A673 (cell line): ENCODE measurements around the gene MARK2. TPM values are rescaled to one million over a fixed set of nuclear protein-coding genes. Genes with fewer than 3 reads are reported as not detected.

Experiments used
- BruUV-seq: library from RNA; stranded (reverse); fragments of 400-500 nt; replicated peaks from 2 replicates; lab custom pipeline; 2021; lab: Mats Ljungman, UMichigan
- CTCF ChIA-PET: fragments of 300-600 bp; sonication (Branson Sonifier 250); formaldehyde crosslinking; loops from one replicate; lab custom pipeline; 2022; ENCODE audit warnings: antibody characterized with exemption; lab: Charles Lee
- POLR2A ChIA-PET: fragments of 300-600 bp; sonication (Branson Sonifier 250); formaldehyde crosslinking; loops from one replicate; lab custom pipeline; 2022; ENCODE audit warnings: antibody characterized with exemption; ENCODE audit not compliant: low non-redundant PET; lab: Charles Lee
- DNase-seq: peaks from one replicate; pipeline ENCODE4 v3.0.0-alpha.2; 2015; ENCODE audit warnings: low spot score
- H3K27ac ChIP-seq: fragments of 200-600 bp; sonication (generic); 2 replicates; pipeline ENCODE4 v1.5.1; 2016; ENCODE audit warnings: mixed run types, low read depth, mild to moderate bottlenecking, mixed read lengths, antibody characterized with exemption, low read length; ENCODE audit not compliant: poor library complexity, severe bottlenecking
- H3K27me3 ChIP-seq: fragments of 200-600 bp; sonication (generic); replicated peaks from 2 replicates; pipeline ENCODE4 v1.6.1; 2017; ENCODE audit warnings: mixed run types, low read depth, mild to moderate bottlenecking, mixed read lengths, antibody characterized with exemption, low read length; ENCODE audit not compliant: insufficient read depth, poor library complexity
- H3K36me3 ChIP-seq: fragments of 200-600 bp; sonication (generic); 2 replicates; pipeline ENCODE4 v1.6.1; 2016; ENCODE audit warnings: mixed run types, mild to moderate bottlenecking, mixed read lengths, antibody characterized with exemption, low read length; ENCODE audit not compliant: insufficient read depth, poor library complexity, severe bottlenecking
- H3K4me1 ChIP-seq: fragments of 200-600 bp; sonication (generic); 2 replicates; pipeline ENCODE4 v1.6.1; 2017; ENCODE audit warnings: mixed run types, mild to moderate bottlenecking, mixed read lengths, antibody characterized with exemption, low read length; ENCODE audit not compliant: insufficient read depth, poor library complexity, severe bottlenecking
- H3K4me3 ChIP-seq: fragments of 200-600 bp; sonication (generic); 2 replicates; pipeline ENCODE4 v1.5.1; 2016; ENCODE audit warnings: low read depth, mixed run types, mild to moderate bottlenecking, mixed read lengths, low read length; ENCODE audit not compliant: poor library complexity, severe bottlenecking
- H3K9me3 ChIP-seq: fragments of 200-600 bp; sonication (generic); 2 replicates; pipeline ENCODE4 v1.6.1; 2016; ENCODE audit warnings: mixed run types, low read depth, mild to moderate bottlenecking, mixed read lengths, antibody characterized with exemption, low read length; ENCODE audit not compliant: poor library complexity, severe bottlenecking
- EZH2 ChIP-seq: fragments of 200-600 bp; sonication (generic); IDR thresholded peaks from 2 replicates; pipeline ENCODE4 v1.6.1; 2017; ENCODE audit warnings: borderline replicate concordance, low read depth, mild to moderate bottlenecking, mixed read lengths, antibody characterized with exemption, low read length; ENCODE audit not compliant: poor library complexity, severe bottlenecking
- intact Hi-C: fragments of 100-400 bp; cut with micrococcal nuclease; formaldehyde crosslinking; loops from one replicate; pipeline ENCODE4 v1.10.0; 2022; ENCODE audit not compliant: unreplicated experiment
- total RNA-seq: library from RNA; stranded (reverse); gene quantifications from 2 replicates; pipeline ENCODE4 v1.2.3, GENCODE V29; 2021
- TF ChIP-seq, protein P1 (sequence below): fragments of 300-800, 200-600 bp; sonication (generic); conservative IDR thresholded peaks from 2 replicates; pipeline ENCODE4 v1.5.1; 2017; ENCODE audit warnings: low read depth, mild to moderate bottlenecking, antibody characterized with exemption, low read length, moderate library complexity, mixed read lengths

The MARK2 gene
- total RNA-seq, 1 experiment from 2014 or later = 61.7 TPM

GRCh38 chr11:63874511-63874910 lies 35.6 kb downstream of the MARK2 start:
- ChIA-PET POLR2A (no interaction called here), CTCF (no interaction called here)
- intact Hi-C loops = no loop called here
- Histone ChIP-seq H3K4me1 (peaks cover 21% of the 10 kb centered on the region), H3K4me3 (no peak overlapping the region), H3K27ac (no peak overlapping the region), H3K9me3 (no peaks in the 10 kb centered on the region), H3K36me3 (no peaks in the 10 kb centered on the region), H3K27me3 (no peaks in the 10 kb centered on the region)
- no peak for DNase-seq
- BruUV-seq = no TSS peak
- TF ChIP-seq EZH2 = no peak
- TF ChIP-seq, protein P1, sequence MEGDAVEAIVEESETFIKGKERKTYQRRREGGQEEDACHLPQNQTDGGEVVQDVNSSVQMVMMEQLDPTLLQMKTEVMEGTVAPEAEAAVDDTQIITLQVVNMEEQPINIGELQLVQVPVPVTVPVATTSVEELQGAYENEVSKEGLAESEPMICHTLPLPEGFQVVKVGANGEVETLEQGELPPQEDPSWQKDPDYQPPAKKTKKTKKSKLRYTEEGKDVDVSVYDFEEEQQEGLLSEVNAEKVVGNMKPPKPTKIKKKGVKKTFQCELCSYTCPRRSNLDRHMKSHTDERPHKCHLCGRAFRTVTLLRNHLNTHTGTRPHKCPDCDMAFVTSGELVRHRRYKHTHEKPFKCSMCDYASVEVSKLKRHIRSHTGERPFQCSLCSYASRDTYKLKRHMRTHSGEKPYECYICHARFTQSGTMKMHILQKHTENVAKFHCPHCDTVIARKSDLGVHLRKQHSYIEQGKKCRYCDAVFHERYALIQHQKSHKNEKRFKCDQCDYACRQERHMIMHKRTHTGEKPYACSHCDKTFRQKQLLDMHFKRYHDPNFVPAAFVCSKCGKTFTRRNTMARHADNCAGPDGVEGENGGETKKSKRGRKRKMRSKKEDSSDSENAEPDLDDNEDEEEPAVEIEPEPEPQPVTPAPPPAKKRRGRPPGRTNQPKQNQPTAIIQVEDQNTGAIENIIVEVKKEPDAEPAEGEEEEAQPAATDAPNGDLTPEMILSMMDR = no peak

GRCh38 chr11:63875506-63876065 lies 36.7 kb downstream of the MARK2 start:
- no peak for DNase-seq
- BruUV-seq = no TSS peak
- H3K27ac ChIP-seq = no peak overlapping the region
- POLR2A ChIA-PET = interaction anchor here (0.6 kb wide), 1 partner anchor 37 kb away, joined by 4 read pairs; the partner anchor contains the start of gene MARK2
- H3K27me3 ChIP-seq = no peaks in the 10 kb centered on the region
- intact Hi-C loops = no loop called here
- H3K4me3 ChIP-seq = no peak overlapping the region
- H3K9me3 ChIP-seq = no peaks in the 10 kb centered on the region
- no peaks in the 10 kb centered on the region for H3K36me3 ChIP-seq
- CTCF ChIA-PET = no interaction called here
- peaks cover 20% of the 10 kb centered on the region for H3K4me1 ChIP-seq
- TF ChIP-seq, protein P1 = no peak
- no peak for TF ChIP-seq EZH2

GRCh38 chr11:63876616-63877015 lies 37.7 kb downstream of the MARK2 start:
- ChIA-PET CTCF (no interaction called here), POLR2A (interaction anchor here (0.6 kb wide), 1 partner anchor 29 kb away, joined by 15 read pairs; no protein-coding TSS in a partner anchor)
- BruUV-seq = no TSS peak
- intact Hi-C loops = no loop called here
- Histone ChIP-seq H3K4me3 (no peak overlapping the region), H3K27me3 (no peaks in the 10 kb centered on the region), H3K9me3 (no peaks in the 10 kb centered on the region), H3K27ac (no peak overlapping the region), H3K4me1 (peaks cover 18% of the 10 kb centered on the region), H3K36me3 (no peaks in the 10 kb centered on the region)
- no peak for DNase-seq
- TF ChIP-seq, protein P1 = no peak
- no peak for TF ChIP-seq EZH2
